ENCODE measurements around the gene LHX8.

DNA sequence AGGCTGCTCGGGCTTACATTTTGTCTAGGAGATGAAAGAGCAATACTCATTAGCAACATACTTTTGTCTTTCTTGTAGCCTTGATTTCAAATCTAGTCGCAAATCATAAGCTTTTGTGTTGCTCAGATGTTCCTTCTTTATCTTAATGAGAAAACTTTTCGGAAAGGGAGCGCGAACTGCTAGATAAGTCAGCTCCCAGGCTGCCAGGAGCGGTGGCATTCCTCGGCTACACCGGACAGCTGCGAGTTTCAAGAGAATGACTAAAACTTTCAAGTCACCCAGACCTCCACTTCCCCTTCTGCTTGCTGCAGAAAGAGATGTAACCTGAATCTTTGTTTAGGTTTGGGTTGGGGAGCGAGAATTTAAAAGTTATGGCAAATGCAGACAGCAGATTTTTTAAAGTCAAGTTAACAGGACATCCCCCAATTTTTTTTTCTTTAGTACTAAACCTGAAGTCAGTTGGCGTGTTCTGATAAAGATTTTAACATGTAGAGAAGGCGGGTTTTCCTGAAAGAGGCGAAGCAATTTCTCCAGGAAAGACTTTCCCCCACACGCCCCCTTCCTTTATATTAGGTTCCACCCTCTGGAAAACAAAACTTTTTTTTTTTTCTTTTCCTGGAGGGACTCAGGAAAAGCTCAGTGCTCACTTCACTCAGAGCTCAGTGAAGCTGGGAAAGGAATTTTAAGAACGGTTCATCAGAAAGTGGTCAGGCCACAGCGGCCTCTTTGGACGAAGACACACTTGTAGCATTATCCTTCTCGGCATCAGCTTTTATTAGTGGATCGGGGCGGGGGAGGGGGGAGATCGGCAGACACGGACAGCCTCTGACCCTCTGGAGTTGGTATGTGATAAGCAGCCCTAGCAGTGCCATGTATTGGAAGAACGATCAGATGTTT, at the start of gene LHX8:
- no peak for TF ChIP-seq POLR2A (IDR thresholded peaks at IDR 0.05)
- TF ChIP-seq, protein P1, sequence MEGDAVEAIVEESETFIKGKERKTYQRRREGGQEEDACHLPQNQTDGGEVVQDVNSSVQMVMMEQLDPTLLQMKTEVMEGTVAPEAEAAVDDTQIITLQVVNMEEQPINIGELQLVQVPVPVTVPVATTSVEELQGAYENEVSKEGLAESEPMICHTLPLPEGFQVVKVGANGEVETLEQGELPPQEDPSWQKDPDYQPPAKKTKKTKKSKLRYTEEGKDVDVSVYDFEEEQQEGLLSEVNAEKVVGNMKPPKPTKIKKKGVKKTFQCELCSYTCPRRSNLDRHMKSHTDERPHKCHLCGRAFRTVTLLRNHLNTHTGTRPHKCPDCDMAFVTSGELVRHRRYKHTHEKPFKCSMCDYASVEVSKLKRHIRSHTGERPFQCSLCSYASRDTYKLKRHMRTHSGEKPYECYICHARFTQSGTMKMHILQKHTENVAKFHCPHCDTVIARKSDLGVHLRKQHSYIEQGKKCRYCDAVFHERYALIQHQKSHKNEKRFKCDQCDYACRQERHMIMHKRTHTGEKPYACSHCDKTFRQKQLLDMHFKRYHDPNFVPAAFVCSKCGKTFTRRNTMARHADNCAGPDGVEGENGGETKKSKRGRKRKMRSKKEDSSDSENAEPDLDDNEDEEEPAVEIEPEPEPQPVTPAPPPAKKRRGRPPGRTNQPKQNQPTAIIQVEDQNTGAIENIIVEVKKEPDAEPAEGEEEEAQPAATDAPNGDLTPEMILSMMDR (IDR thresholded peaks at IDR 0.05), result no peak

Measured in Peyer's patch (tissue), 4 donors.